PFSK-1 (cell line): ENCODE measurements around the gene KIRREL3.

Experiments used
- FOXP2 ChIP-seq: optimal IDR thresholded peaks from 2 replicates; pipeline ENCODE3; 2011; ENCODE audit warnings: borderline replicate concordance, control low read depth, inconsistent platforms; ENCODE audit not compliant: insufficient read depth; ENCODE audit errors: extremely low read length, extremely low read depth
- POLR2AphosphoS5 ChIP-seq: IDR thresholded peaks from 2 replicates; pipeline ENCODE4 v1.6.1; 2012; ENCODE audit warnings: low read depth, mild to moderate bottlenecking, control low read depth, low read length, moderate library complexity
- REST ChIP-seq, 2 experiments: IDR thresholded peaks; 2 replicates each; pipeline versions ENCODE4 v1.6.1 to v1.8.0; 2011 to 2012; ENCODE audit warnings: low read depth in 2 of 2, low read length in 2 of 2, control low read depth in 1 of 2, inconsistent platforms in 1 of 2, mild to moderate bottlenecking in 1 of 2, moderate library complexity in 1 of 2; ENCODE audit not compliant: insufficient read depth in 1 of 2
- SIN3A ChIP-seq: IDR thresholded peaks from 2 replicates; pipeline ENCODE4 v1.6.1; 2012; ENCODE audit warnings: mild to moderate bottlenecking, low read length, moderate library complexity, borderline replicate concordance; ENCODE audit not compliant: insufficient read depth
- TAF1 ChIP-seq: IDR thresholded peaks from 2 replicates; pipeline ENCODE4 v1.6.1; 2012; ENCODE audit warnings: low read length, control low read depth, borderline replicate concordance; ENCODE audit not compliant: insufficient read depth

GRCh38 chr11:126519764-126520734 is 480.5 kb downstream of the KIRREL3 start:
- no peak for TF ChIP-seq POLR2AphosphoS5
- no peak for TF ChIP-seq REST (IDR thresholded peaks at IDR 0.05; ENCODE audit: insufficient read depth in 1 of 2, low read depth in 2 of 2, low read length in 2 of 2)
- no peak for TF ChIP-seq SIN3A
- no peak for TF ChIP-seq TAF1
- TF ChIP-seq FOXP2, result no peak
